NCI-H345 (cell line): ENCODE data around the gene MYOM1.
A peak's percentile ranks its signal among the peaks of the same experiment; 100 is the strongest.
"Not testable (repeated sequence)": the region's sequence is repeated elsewhere in the genome, so short reads cannot be mapped to it uniquely, and the experiment has no call there.

Experiments
- DNase-seq: peaks from one replicate; lab custom pipeline; 2025; lab: John Stamatoyannopoulos, UW

MYOM1 gene

DNA sequence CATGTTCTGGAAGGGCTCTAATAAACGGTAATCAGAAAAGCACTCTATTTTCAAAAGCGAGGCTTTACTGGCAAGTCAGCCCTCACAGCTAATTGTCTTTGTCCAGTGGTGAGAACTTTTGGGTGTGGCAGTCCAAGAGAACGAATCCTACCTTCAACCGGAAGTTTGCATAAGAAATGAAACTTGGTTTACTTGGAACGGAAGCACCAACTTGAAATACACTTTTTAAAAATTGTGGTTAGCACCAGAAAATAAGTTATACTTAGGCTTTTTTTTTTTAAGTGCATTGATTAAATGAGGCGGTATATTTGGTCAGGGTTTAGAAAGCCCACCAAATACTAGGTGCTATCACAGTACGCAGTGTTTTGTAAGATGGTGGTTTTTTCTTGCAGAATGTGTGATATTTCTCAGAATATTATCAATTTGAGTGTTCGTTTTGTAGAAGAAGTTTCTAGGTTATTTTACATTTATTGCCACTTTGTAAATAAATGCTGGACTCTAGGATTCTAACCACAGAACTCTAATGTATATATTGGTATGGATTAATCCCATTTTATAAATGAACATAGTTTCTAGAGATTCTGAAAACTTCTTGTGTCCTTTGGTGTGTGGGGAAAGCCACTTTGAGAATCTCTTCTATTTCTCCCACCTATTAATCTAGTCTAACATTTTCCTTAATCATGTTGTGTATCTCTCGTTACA lies 29.0 kb upstream of the MYOM1 start:
- DNase-seq, result no peak

DNA sequence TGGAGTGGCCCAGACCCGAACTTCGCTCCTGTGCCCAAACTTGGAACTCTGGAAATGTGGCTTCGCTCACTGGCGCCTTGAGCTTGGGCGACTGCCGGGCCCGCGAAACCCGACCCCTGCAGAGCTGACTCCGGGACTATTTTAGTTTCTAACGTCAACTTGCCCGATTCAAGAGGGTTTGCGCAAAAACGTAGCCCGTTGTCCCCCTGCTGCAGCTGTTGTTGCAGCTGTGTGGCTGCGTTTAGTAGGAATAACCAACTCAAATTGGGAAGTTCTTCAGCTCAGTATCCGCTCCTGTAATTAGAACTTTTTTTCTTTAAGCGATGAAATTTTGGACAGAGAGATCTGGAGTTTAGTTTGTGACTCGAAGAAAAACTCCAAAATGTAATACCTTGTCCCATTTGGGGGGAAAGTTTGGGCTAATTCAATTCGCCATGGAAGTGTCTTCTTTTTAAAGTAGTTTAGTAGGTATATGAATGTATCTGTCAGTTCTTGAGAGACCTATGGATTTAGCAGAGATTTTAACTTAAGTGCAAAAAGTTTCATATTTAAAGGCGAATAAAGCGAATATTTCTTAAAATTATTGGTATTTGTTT lies 28.4 kb upstream of the MYOM1 start:
- no peak for DNase-seq

DNA sequence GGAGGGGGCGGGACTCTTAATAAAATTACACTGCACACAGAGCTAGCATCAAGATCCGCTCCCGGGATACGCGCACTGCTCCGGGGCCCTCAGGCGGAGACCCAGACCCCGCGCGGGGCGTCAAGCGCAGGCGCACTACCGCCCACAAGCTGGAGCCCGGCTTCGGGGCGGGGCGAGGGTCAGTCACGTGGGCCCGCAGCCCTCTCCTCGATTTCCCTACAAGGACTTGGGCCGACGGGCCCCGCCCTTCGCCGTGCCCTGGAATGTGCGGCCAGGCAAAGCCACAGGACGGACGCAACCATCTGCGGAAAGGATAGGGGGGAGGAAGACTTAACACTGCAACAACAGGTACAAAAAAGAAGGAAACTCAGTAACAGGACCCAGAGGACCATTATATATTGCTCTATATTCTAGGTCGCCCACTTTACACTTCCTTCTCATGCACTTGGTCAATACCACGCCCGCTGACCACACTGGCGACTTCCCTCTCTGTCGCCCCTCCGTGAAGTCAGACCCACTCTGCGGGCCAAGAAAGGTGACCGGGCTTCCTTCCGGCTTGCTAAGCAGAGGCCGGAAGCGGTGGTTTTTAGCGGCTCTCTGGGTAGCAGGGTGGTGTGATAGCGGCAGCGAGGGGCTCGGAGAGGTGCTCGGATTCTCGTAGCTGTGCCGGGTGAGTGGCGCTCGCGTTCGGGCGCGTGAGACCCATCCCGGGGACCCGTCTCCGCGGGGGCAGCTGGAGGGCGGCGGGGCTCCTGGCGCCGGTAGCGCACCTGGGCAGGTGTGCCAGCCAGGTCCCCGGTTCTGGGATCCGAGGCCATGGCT lies 27.7 kb upstream of the MYOM1 start, which contains the start of gene MYL12A:
Gene MYL12A, plus strand, starts transcription at position 562 of the 822 bp plus-strand sequence. CDS start 5,447 bp downstream, outside the sequence.
- DNase-seq, result peak; percentile 95

DNA sequence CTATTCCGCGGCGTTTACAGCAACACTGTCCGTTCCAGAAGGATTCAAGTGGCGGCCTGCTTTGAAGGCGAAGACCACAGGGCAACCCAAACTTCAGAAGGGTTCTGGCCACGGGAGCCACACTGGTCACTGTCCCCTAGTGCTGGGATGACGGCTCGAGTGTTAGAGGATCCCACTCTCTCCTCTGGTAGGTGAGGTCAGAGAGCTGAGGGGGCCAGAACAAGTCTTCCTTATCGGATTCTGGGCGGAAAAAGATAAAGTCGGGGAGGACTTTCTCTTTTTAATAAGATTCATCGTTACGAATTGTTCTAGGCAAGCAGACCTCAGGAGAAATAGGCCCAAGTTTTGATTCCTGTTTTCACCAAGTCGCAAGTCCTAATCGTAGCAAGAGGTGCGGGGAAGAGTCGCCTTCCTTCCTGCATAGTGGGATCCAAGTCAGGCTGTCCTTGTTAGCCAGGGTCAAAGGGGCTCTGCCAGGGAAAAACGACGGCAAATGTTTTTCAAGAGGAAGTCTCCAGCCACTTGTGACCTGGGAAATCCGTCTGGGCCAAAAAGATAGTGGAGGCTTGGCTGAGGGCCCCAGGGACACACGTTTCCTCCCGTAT lies 27.0 kb upstream of the MYOM1 start:
- DNase-seq, result no peak

DNA sequence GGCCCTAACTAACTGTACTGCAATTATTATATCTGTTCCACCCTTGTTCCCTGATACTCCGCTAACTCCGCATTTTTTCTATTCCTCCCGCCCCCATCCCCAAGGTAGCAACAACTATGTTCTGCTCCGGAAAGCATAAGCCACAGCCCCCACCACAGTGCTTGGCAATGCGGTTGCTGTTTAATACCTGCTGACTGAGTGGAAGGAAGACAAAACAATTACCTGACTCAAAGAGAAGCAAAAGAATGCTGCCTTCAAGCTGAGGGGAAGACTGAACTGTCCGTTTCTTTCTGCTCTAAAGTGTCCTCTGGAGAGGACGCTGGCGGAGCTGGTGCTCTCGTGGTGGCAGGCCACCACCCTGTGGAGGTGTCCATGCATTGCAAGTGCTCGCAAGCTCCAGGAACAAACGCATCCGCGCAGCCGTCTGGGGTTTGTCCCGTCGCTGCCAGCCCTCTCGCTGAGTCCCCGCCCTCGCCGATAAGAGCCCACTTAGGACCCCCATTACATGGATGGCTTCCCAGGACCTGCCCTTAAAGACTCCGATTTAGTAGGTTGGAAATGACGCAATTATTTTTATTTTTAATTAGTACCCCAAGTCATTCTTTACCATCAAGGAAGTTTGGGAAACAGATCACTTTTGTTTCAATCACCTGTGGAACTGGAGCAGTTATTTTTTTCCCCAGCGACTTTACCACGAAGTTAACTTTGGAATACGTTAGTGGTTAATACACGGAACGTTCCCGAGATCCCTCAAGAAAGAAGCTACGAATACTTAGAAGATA lies 26.3 kb upstream of the MYOM1 start:
- peak; percentile 89 for DNase-seq

DNA sequence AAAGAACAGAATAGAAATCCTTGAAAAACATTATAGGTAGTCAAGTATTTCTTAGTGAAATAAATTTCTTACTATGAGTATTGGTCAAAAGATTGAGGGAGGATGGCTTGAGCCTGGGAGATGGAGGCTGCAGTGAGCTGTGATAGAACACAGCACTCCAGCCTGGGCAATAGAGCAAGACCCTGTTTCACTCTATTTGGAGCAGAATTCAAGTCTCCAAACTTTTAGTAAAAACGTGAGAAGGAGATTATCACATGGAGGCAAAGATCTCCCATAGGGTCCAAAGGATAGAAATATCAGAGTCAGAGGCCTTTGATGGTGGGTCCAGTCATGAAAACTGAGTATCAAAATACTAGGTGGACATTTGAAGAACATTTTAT lies 25.4 kb upstream of the MYOM1 start:
- DNase-seq, result no peak

DNA sequence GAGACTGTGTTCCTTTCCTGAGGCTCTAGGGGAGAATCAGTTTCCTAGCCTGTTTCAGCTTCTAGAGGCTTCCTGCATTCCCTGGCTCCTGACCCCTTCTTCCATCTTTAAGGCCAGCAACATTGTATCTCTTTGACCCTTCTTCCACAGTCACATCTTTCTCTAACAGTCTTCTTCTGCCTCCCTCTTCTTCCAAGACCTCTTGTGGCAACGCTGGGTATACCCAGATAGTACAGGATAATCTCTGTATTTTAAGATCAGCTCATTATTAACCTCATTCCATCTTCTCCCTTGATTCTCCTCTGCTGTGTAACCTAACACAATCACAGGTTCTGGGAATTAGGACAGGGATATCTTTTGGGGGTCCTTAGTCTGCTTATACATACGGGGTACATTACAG lies 19.0 kb upstream of the MYOM1 start:
- no peak for DNase-seq

DNA sequence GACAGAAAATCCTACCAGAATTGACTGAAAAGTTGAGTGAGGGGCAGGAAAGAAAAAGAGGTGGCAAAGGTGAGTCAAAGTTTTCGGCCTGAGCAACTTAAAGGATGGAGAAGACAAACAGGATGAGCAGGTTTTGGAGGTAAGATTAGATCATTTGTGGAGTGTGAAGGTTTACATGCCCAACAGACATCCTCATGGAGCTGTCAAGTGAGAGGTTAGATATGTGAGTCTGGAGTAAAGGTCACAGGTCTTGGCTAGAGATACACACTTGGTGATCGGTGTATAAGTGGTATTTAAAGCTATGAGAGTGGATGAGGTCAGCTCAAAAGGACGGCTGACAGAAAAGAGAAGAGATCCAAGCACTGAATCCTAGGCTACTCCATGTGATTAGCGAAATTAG lies 16.7 kb upstream of the MYOM1 start:
- no peak for DNase-seq

DNA sequence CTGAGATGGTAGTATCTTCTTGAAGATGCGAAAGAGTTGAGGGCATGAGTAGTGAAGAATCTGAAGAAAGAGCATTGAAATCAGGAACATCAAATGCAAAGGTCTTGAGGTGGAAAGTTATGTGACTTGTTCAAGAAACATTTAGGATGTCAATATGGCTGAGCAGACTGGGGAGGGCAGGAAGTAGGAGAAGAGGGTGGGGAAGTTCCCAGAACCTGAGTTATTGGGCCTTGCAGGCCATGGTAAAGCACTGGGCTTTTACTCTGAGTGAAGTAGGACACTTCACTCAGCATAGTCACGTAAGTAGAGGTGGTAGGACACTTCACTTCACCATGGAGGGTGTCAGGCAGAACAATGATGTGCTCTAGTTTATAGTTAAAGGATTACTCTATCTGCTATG lies 16.1 kb upstream of the MYOM1 start:
- DNase-seq, result no peak

DNA sequence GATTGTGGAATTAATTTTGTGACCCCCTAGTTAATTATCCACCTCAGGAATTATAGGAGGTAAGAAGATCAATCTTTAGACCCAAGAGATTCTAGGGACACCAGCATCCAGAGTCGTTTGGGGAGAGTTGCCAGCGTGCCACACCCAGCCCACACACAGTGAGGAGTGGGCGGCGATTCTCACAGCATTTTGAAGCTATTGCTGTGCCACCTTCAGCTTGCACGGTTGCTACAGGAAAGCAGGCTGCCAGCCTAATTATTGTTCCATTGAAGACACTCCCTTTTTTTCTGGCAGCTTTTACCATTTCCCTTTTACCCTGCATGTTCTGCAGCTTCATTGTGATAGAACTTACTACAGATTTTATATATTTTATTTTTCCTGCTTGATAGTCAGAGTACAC lies 14.7 kb upstream of the MYOM1 start:
- DNase-seq, result no peak

DNA sequence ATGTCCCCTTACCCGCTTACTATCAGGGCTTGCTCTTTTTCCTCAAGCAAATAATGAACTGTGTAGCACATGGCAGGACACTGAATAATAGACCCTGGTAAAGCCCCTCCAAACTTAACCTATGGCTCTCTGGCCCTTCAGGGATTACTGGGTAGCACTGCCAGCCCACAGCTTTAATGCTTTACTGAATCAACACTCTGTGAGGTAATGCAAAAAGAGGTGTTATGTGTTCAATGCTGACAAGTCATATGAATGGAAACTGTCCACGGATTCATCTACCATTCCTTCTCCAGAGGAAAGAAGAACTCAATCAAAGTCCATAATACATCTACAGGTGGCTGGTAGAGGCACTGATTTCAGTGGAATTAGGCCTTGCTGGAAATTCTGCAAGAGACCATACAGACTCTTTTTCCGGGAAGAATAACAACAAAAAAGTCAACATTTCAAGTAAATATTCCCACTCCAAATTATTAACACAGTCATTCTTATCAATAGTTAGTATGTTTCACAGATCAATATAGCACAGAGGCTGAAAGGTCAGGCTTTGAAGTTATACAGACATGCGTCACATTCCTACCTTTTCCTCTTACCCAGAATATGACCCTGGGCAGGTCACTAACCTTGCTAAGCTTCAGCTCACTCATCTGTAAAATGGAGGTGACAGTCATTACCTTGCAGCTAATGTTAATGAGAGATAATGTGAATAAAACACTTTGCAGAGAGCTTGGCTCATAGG lies 13.8 kb upstream of the MYOM1 start:
- DNase-seq, result no peak

DNA sequence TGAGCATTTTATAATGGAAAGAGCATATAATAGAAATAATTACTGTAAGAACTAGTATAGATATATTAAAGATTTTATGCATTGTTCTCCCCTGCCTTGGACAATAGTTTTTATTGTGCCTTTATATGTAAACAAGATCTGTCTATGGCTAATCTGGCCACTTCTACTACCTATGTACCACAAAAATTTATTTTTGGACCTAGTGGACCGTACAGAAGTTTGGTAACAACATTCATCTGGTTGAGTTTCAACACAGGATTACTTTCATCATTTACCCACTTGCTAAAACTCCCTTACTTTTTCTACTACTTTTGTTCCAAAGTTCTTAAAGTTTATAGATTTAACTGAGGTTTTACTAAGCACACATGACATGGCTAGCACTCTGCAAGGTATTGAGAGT lies 13.2 kb upstream of the MYOM1 start:
- no peak for DNase-seq

DNA sequence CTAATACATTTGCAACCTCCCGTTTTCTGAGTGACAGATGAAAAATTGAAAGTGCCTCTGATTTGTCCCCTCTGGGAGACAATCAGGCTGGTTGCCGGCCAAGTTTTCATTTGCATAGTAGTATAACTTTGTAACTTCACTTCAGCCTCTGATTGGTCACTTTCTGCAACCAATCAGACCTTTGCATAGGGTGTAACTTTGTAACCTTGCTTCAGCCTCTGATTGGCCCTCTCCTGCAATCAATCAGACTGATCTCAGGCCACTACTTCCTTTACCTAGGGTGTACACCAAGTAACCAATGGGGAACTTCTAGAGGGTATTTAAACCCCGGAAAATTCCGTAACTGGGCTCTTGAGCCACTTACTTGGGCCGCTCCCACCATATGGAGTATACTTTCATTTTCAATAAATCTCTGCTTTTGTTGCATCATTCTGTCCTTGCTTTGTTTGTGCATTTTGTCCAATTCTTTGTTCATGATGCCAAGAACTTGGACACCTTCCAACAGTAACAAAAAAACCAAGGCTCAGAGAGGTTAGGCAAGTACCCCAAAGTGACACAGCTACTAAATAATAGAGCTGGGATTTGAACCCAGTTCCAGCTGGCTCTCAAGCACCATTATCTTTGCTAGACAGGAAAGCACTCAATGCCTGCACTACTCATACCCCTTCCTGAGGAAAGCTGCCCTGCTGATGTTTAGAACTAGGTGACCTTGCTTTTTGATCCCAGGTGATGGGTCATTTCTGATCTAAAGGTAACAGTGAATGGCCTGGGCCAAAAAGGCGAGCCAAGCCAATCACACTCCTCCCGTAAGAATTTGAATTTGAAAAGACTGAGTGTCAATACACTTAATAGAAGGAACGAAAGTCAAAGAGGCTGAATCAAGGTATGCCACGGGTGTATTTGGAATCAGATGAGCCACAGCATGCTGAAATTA lies 10.9 kb upstream of the MYOM1 start:
- no peak for DNase-seq

DNA sequence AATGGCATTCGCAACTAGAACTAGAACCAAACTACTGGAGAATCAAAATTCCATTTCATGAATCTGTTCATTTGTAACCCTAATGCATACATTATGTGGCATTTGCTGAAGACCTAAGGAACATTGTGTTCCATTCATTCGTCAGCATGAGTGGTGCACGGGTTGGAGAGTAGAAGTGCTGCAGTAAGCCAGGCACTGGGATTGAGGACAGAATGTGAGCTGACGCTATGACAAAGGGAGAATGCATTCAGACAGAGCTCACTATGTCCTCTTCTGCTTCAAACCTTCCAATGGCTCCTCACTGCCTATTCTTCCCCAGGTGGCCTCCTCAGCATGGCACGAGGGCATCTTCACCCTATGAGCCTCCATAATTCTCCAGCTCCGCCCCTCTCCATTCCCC lies 6.3 kb upstream of the MYOM1 start:
- no peak for DNase-seq

DNA sequence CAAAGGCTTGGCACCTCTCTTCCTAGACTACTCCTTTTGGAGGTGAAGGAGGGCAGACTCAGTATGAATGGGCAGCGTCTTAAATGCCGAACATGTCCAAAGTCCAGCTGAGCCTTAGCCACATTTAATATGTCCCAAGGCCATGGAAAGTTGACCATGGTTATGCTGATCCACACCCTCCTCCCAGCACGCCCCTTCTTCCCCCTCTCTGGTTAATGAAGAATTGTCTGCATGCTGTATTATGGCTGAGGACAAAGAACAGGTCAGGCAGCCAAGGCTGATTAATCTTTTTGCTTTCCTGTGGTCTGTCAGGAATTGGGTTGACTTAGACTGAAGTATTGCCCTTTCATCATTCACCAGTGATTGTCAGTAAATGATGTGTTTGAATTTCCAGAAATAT lies 5.8 kb upstream of the MYOM1 start:
- DNase-seq, result no peak

DNA sequence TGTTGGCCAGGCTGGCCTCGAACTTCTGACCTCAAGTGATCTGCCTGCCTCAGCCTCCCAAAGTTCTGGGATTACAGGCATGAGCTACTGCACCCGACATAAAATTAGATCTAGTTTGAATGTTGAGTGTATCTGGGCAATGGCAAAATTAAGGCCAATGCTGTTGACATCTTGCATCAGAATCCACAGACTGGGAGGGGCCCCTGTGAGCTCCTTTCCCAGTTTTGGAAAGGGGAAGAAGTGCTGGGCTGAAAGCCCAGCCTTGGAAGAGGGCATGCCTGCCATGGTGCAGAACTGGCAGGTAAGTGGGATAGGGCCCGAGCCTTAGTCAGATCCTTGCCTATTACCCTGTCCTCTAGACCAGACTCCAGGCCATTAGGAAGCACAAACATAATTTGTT lies 4.5 kb upstream of the MYOM1 start:
- no peak for DNase-seq

DNA sequence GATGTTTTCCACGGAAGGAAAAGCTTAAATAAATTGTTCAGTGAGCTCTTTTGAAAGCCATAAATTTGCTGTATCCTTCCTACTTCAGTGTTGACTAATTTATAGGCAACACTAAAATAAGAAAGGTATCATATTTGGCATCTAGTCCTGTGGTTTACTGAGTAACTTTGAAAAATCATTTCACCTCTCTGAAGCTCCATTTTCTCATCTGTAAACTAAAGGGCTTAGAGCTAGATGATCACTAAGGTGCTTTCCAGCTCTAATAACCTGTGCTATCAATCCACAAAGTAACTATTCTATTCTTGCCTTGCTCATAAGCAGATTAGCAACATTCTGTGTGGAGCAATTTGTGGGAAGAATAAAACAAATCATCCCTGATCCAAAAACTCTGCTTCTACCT lies 3.6 kb upstream of the MYOM1 start:
- no peak for DNase-seq

DNA sequence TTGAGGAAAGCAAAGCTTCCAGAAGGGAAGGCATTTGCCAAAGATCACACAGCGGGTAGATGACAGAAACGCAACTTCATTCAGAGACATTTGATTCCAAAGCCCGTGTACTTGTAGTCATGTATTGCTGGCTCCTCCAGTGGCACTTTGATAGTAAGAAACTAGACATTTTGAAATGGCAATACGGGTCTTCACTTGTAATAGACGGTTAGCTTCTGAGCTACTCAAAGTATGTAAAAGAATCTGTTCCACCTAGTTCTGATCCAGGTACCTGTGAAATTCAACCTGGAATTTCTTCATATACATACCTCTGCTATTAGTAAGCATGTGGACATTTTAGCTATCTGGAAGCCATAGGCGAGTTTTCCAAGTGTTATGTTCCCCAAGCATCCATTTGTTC lies 1.7 kb upstream of the MYOM1 start:
- DNase-seq, result no peak

DNA sequence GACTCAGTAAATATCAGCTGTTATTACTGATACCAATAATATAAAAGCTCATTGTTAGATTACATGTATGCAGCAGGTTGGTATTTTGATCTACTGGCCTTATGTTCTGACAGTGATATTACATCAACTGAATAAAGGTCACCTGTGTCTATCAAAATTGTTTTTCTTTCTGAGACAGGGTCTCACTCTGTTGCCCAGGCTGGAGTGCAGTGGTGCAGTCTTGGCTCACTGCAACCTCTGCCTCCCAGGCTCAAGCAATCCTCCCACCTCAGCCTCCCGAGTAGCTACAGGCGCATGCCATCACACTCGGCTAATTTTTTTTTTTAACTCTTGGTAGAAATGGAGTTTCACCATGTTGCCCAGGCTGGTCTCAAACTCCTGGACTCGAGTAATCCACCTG lies 1.1 kb upstream of the MYOM1 start:
- not testable (repeated sequence) for DNase-seq

DNA sequence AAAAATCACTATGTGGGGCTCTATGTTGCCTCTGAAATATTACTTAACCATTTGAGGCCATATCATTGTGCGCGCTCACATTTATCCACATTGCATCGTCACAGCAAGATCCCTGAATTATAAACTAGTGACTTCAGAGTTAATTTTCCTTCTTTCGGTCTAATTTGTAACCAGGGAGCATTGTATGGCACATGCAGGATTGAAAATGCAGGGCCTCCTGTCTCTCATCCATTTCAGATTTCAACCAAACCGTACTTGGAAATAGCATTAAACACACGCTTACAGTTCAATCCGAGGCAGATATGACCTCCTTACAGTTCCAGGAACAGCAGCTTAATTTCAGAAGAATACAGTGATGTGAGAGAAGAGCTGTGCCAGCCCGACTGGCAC lies 532 bp downstream of the MYOM1 start:
- no peak for DNase-seq
